Medulla oblongata (tissue), 1 donor: Measurements from ENCODE around the gene RIC1.
"Not testable (repeated sequence)": the region's sequence is repeated elsewhere in the genome, so short reads cannot be mapped to it uniquely, and the experiment has no call there.

Experiments used
- DNase-seq: peaks from one replicate; pipeline ENCODE4 v3.0.0-alpha.2; 2015; ENCODE audit errors: extremely low spot score

Gene RIC1

GRCh38 chr9:5628530-5629311 is at the start of gene RIC1:
Gene RIC1, plus strand, starts transcription at chr9:5629107. Its CDS starts 203 bp downstream, at chr9:5629310.
- DNase-seq = peak; percentile 96

GRCh38 chr9:5579881-5580280 is 49.0 kb upstream of the RIC1 start:
- no peak for DNase-seq

GRCh38 chr9:5580650-5581049 is 48.3 kb upstream of the RIC1 start:
- DNase-seq = no peak

- not testable (repeated sequence) for DNase-seq
Observed at GRCh38 chr9:5581706-5582105, 47.2 kb upstream of the RIC1 start.

GRCh38 chr9:5582835-5583195 is 46.1 kb upstream of the RIC1 start:
- DNase-seq = peak; percentile 71

- no peak for DNase-seq
Observed at GRCh38 chr9:5586391-5586802, 42.5 kb upstream of the RIC1 start.

GRCh38 chr9:5587024-5587423 is 41.9 kb upstream of the RIC1 start:
- no peak for DNase-seq

- no peak for DNase-seq
Observed at GRCh38 chr9:5592231-5592630, 36.7 kb upstream of the RIC1 start.

- no peak for DNase-seq
Observed at GRCh38 chr9:5592904-5593303, 36.0 kb upstream of the RIC1 start.

- no peak for DNase-seq
Observed at GRCh38 chr9:5593904-5594303, 35.0 kb upstream of the RIC1 start.

GRCh38 chr9:5596173-5596572 is 32.7 kb upstream of the RIC1 start:
- DNase-seq = no peak

GRCh38 chr9:5608298-5609225 is 20.3 kb upstream of the RIC1 start:
- DNase-seq = peak; percentile 51

GRCh38 chr9:5609226-5609596 is 19.7 kb upstream of the RIC1 start:
- DNase-seq = no peak

GRCh38 chr9:5610491-5610890 is 18.4 kb upstream of the RIC1 start:
- no peak for DNase-seq

- DNase-seq = no peak
Observed at GRCh38 chr9:5611321-5612184, 17.4 kb upstream of the RIC1 start.

- DNase-seq = no peak
Observed at GRCh38 chr9:5612185-5612530, 16.7 kb upstream of the RIC1 start.

GRCh38 chr9:5614192-5614591 is 14.7 kb upstream of the RIC1 start:
- DNase-seq = no peak

- no peak for DNase-seq
Observed at GRCh38 chr9:5614985-5615384, 13.9 kb upstream of the RIC1 start.

GRCh38 chr9:5617749-5618148 is 11.2 kb upstream of the RIC1 start:
- DNase-seq = peak; percentile 51

GRCh38 chr9:5620494-5620893 is 8.4 kb upstream of the RIC1 start:
- no peak for DNase-seq

- no peak for DNase-seq
Observed at GRCh38 chr9:5621327-5621726, 7.6 kb upstream of the RIC1 start.

- no peak for DNase-seq
Observed at GRCh38 chr9:5622016-5622415, 6.9 kb upstream of the RIC1 start.
